HG02970 (cell line): ENCODE data around the gene CCDC33.

ENCODE experiments used
- ATAC-seq: cut with Tn5 transposase; IDR thresholded peaks from one replicate; pipeline ENCODE4 v1.9.1; 2021; ENCODE audit warnings: mild to moderate bottlenecking, moderate library complexity, moderate number of reproducible peaks; ENCODE audit not compliant: unreplicated experiment, low FRiP score

The CCDC33 gene

GRCh38 chr15:74328331-74329056 lies 92.4 kb downstream of the CCDC33 start:
- ATAC-seq, result no peak

- no peak for ATAC-seq
Observed at GRCh38 chr15:74330861-74331408, 94.8 kb downstream of the CCDC33 start.

GRCh38 chr15:74332011-74332410 lies 95.9 kb downstream of the CCDC33 start:
- ATAC-seq, result no peak

- no peak for ATAC-seq
Observed at GRCh38 chr15:74332611-74333010, 96.5 kb downstream of the CCDC33 start.

GRCh38 chr15:74333093-74333492 lies 97.0 kb downstream of the CCDC33 start:
- no peak for ATAC-seq

GRCh38 chr15:74333662-74334061 lies 97.5 kb downstream of the CCDC33 start:
- no peak for ATAC-seq

GRCh38 chr15:74334127-74334526 lies 98.0 kb downstream of the CCDC33 start:
- no peak for ATAC-seq

GRCh38 chr15:74335396-74335795 lies 99.3 kb downstream of the CCDC33 start:
- ATAC-seq, result no peak

- no peak for ATAC-seq
Observed at GRCh38 chr15:74336061-74337005, 100.2 kb downstream of the CCDC33 start.

- no peak for ATAC-seq
Observed at GRCh38 chr15:74337146-74337545, 101.0 kb downstream of the CCDC33 start.

GRCh38 chr15:74337607-74338211 lies 101.6 kb downstream of the CCDC33 start:
- ATAC-seq, result no peak

- ATAC-seq, result no peak
Observed at GRCh38 chr15:74338676-74339075, 102.5 kb downstream of the CCDC33 start.

GRCh38 chr15:74339371-74339770 lies 103.2 kb downstream of the CCDC33 start:
- no peak for ATAC-seq

GRCh38 chr15:74340150-74340549 lies 104.0 kb downstream of the CCDC33 start:
- no peak for ATAC-seq

- ATAC-seq, result no peak
Observed at GRCh38 chr15:74343127-74343796, 107.1 kb downstream of the CCDC33 start.

GRCh38 chr15:74343797-74344127 lies 107.6 kb downstream of the CCDC33 start:
- no peak for ATAC-seq

- ATAC-seq, result no peak
Observed at GRCh38 chr15:74345051-74345450, 108.9 kb downstream of the CCDC33 start.

GRCh38 chr15:74347757-74348250 lies 111.7 kb downstream of the CCDC33 start:
- ATAC-seq, result no peak

GRCh38 chr15:74349241-74349778 lies 113.2 kb downstream of the CCDC33 start:
- no peak for ATAC-seq
